Endothelial cell of umbilical vein (primary cell): ENCODE data around the gene CFAP61. TPM values are rescaled to one million over a fixed set of nuclear protein-coding genes. Genes with fewer than 3 reads are reported as not detected.

Source experiments
- BruUV-seq: library from RNA; stranded (reverse); fragments of 400-500 nt; replicated peaks from 2 replicates; lab custom pipeline; 2021; lab: Mats Ljungman, UMichigan
- CTCF ChIA-PET: fragments of 300-600, 350-600 bp; sonication (Branson Sonifier 250); formaldehyde crosslinking; loops from one replicate; lab custom pipeline; 2021; ENCODE audit warnings: antibody characterized with exemption, inconsistent platforms; lab: Charles Lee
- POLR2A ChIA-PET: fragments of 300-600, 350-600 bp; sonication (Branson Sonifier 250); formaldehyde crosslinking; loops from one replicate; lab custom pipeline; 2021; ENCODE audit warnings: antibody characterized with exemption, inconsistent platforms; lab: Charles Lee
- DNase-seq: peaks from one replicate; pipeline ENCODE4 v3.0.0-alpha.2; 2011; ENCODE audit warnings: low read depth, low spot score
- FAIRE-seq: peaks from 2 replicates; lab custom pipeline; 2011; peaks lifted over from hg19 to GRCh38; lab: Jason Lieb, UNC
- H2AFZ ChIP-seq: 2 replicates; pipeline ENCODE4 v1.6.0; 2012; ENCODE audit warnings: low read depth, low read length, control low read depth, inconsistent platforms
- H3K27ac ChIP-seq: 2 replicates; pipeline ENCODE4 v1.5.1; 2011; ENCODE audit warnings: low read depth, mild to moderate bottlenecking, control low read depth, low read length, moderate library complexity; ENCODE audit not compliant: insufficient read depth
- H3K27me3 ChIP-seq, 2 experiments: 2 replicates each; pipeline versions ENCODE4 v1.6.0 to v1.6.1; 2011; ENCODE audit warnings: low read length in 2 of 2, mixed read lengths in 1 of 2; ENCODE audit not compliant: control insufficient read depth in 2 of 2, insufficient read depth in 2 of 2
- H3K36me3 ChIP-seq, 2 experiments: 2 replicates in 1 of 2; 3 replicates in 1 of 2; pipeline ENCODE4 v1.5.1; 2011; ENCODE audit warnings: low read length in 2 of 2, mild to moderate bottlenecking in 1 of 2, moderate library complexity in 1 of 2; ENCODE audit not compliant: control insufficient read depth in 2 of 2, insufficient read depth in 2 of 2; ENCODE audit errors: extremely low read depth in 1 of 2
- H3K4me1 ChIP-seq: 3 replicates; pipeline ENCODE4 v1.5.1; 2011; ENCODE audit warnings: mild to moderate bottlenecking, low read length; ENCODE audit not compliant: control insufficient read depth, insufficient read depth; ENCODE audit errors: extremely low read depth
- H3K4me2 ChIP-seq: 2 replicates; pipeline ENCODE4 v1.6.1; 2011; ENCODE audit warnings: low read length, control low read depth, mixed read lengths; ENCODE audit not compliant: insufficient read depth
- H3K4me3 ChIP-seq, 3 experiments: fragments of 200-600 bp in 1 of 3; sonication (generic), shearing (Covaris generic) in 1 of 3; replicated peaks in 1 of 3; 2 replicates each; pipeline ENCODE4 v1.5.1; 2011 to 2016; ENCODE audit warnings: control low read depth in 3 of 3, low read length in 3 of 3, mild to moderate bottlenecking in 2 of 3, inconsistent platforms in 1 of 3, low read depth in 1 of 3, moderate library complexity in 1 of 3; ENCODE audit not compliant: insufficient read depth in 1 of 3
- H3K79me2 ChIP-seq: 2 replicates; pipeline ENCODE4 v1.6.0; 2012; ENCODE audit warnings: low read length, inconsistent platforms; ENCODE audit not compliant: control insufficient read depth, insufficient read depth
- H3K9ac ChIP-seq: replicated peaks from 2 replicates; pipeline ENCODE3; 2011; ENCODE audit warnings: low read length, control low read depth; ENCODE audit not compliant: insufficient read depth; ENCODE audit errors: extremely low read depth
- H3K9me1 ChIP-seq: replicated peaks from 3 replicates; pipeline ENCODE4 v1.6.0; 2011; ENCODE audit warnings: mild to moderate bottlenecking, low read length; ENCODE audit not compliant: control insufficient read depth, insufficient read depth; ENCODE audit errors: extremely low read depth
- H3K9me3 ChIP-seq: replicated peaks from 2 replicates; pipeline ENCODE4 v1.5.1; 2012; ENCODE audit warnings: low read length, inconsistent platforms; ENCODE audit not compliant: control insufficient read depth, insufficient read depth
- H4K20me1 ChIP-seq: replicated peaks from 2 replicates; pipeline ENCODE3; 2011; ENCODE audit warnings: mild to moderate bottlenecking, low read length; ENCODE audit not compliant: control insufficient read depth, insufficient read depth; ENCODE audit errors: extremely low read depth
- CTCF ChIP-seq, 2 donors: IDR thresholded peaks; 1 replicate in 1 of 2; 2 replicates in 1 of 2; pipeline ENCODE4 v1.5.1; 2011; ENCODE audit warnings: low read length in 2 of 2, mild to moderate bottlenecking in 2 of 2, moderate library complexity in 2 of 2, control low read depth in 1 of 2, inconsistent platforms in 1 of 2, low read depth in 1 of 2; ENCODE audit not compliant: insufficient read depth in 1 of 2; ENCODE audit errors: extremely low read depth in 1 of 2
- EZH2 ChIP-seq: IDR thresholded peaks from 2 replicates; pipeline ENCODE4 v1.6.1; 2012; ENCODE audit warnings: borderline replicate concordance, low read depth, mild to moderate bottlenecking, moderate library complexity, low read length, inconsistent platforms; ENCODE audit not compliant: severe bottlenecking
- FOS ChIP-seq: IDR thresholded peaks from 2 replicates; pipeline ENCODE4 v1.6.1; 2011; ENCODE audit warnings: mild to moderate bottlenecking, low read length, moderate library complexity, borderline replicate concordance; ENCODE audit not compliant: insufficient read depth
- GATA2 ChIP-seq: IDR thresholded peaks from 2 replicates; pipeline ENCODE4 v1.7.0; 2011; ENCODE audit warnings: low read depth, mild to moderate bottlenecking, moderate library complexity, mixed read lengths, low read length; ENCODE audit not compliant: insufficient read length, insufficient read depth
- JUN ChIP-seq: IDR thresholded peaks from 2 replicates; pipeline ENCODE4 v1.6.1; 2011; ENCODE audit warnings: borderline replicate concordance, low read depth; ENCODE audit not compliant: insufficient read length, insufficient read depth
- MAX ChIP-seq: IDR thresholded peaks from 2 replicates; pipeline ENCODE4 v1.6.1; 2011; ENCODE audit not compliant: insufficient read depth, insufficient read length
- MYC ChIP-seq: IDR thresholded peaks from one replicate; pipeline ENCODE4 v1.6.1; 2011; ENCODE audit warnings: mild to moderate bottlenecking, low read depth, low read length
- POLR2A ChIP-seq: IDR thresholded peaks from 2 replicates; pipeline ENCODE4 v1.6.1; 2012; ENCODE audit warnings: low read depth, mild to moderate bottlenecking, control low read depth, low read length
- POLR2AphosphoS5 ChIP-seq: IDR thresholded peaks from 2 replicates; pipeline ENCODE4 v1.6.1; 2012; ENCODE audit warnings: low read depth, mild to moderate bottlenecking, control low read depth, low read length, moderate library complexity; ENCODE audit not compliant: insufficient read depth
- dilution Hi-C: fragments of 300-500 bp; cut with MboI; formaldehyde crosslinking; loops from one replicate; pipeline ENCODE4 v1.15.0; 2019; ENCODE audit warnings: low sequenced_read_pairs; ENCODE audit not compliant: extremely low pct_ligation_motif_present
- intact Hi-C: fragments of 100-400 bp; cut with micrococcal nuclease; formaldehyde crosslinking; loops from one replicate; pipeline ENCODE4 v1.10.0; 2022
- polyA plus RNA-seq, 4 experiments: library from polyadenylated mRNA; depleted of rRNA in 3 of 4; stranded (reverse) in 3 of 4; unstranded in 1 of 4; fragments of >200 nt; gene quantifications; 2 replicates each; pipeline versions ENCODE4 v1.2.1 to v1.2.3, GENCODE V29; 2011 to 2012; ENCODE audit warnings: missing spikeins in 1 of 4
- total RNA-seq: library from RNA; stranded (reverse); gene quantifications from 2 replicates; pipeline ENCODE4 v1.2.3, GENCODE V29; 2021

The CFAP61 gene
- total and polyA plus RNA-seq, 2 donors (not counting 3 experiments of a cell fraction or from before 2014, with no cell fraction given) = not detected

GRCh38 chr20:20229595-20229994 lies 177.3 kb downstream of the CFAP61 start:
- no peak for TF ChIP-seq CTCF (IDR thresholded peaks at IDR 0.05; ENCODE audit: extremely low read depth in 1 of 2, insufficient read depth in 1 of 2, low read depth in 1 of 2, low read length in 2 of 2)
- TF ChIP-seq GATA2 = no peak
- no peak for TF ChIP-seq FOS
- no peak for TF ChIP-seq EZH2
- TF ChIP-seq MAX = no peak
- no peak for TF ChIP-seq POLR2A
- TF ChIP-seq JUN = no peak
- no peak for TF ChIP-seq MYC
- TF ChIP-seq POLR2AphosphoS5 = no peak
- no peaks in the 10 kb centered on the region for H3K9me3 ChIP-seq
- no peaks in the 10 kb centered on the region for H3K4me1 ChIP-seq
- no peak overlapping the region for H3K27ac ChIP-seq
- H3K9me1 ChIP-seq = no peaks in the 10 kb centered on the region
- no peaks in the 10 kb centered on the region for H3K79me2 ChIP-seq
- DNase-seq = no peak
- H3K27me3 ChIP-seq = no peaks in the 10 kb centered on the region
- H3K36me3 ChIP-seq = no peaks in the 10 kb centered on the region
- H4K20me1 ChIP-seq = no peaks in the 10 kb centered on the region
- ChIA-PET CTCF (interaction anchor here (1.3 kb wide), 1 partner anchor 10 kb away, joined by 3 read pairs; no protein-coding TSS in a partner anchor), POLR2A (no interaction called here)
- no peak overlapping the region for H2AFZ ChIP-seq
- H3K4me3 ChIP-seq = no peak overlapping the region
- H3K9ac ChIP-seq = no peak overlapping the region
- FAIRE-seq = no peak
- intact Hi-C loops = no loop called here
- H3K4me2 ChIP-seq = no peak overlapping the region
- no TSS peak for BruUV-seq
- dilution Hi-C loops = no loop called here
